Activated CD4-positive, alpha-beta T cell treated with anti-CD3 and anti-CD28 coated beads, Interleukin-2, Interleukin-4, amounts not matched to agents 100 ng/mL and 50 ng/mL, durations not matched to agents 16 hours and 8 hours (primary cell): Measurements from ENCODE around the gene STON2.
"Not testable (repeated sequence)": the region's sequence is repeated elsewhere in the genome, so short reads cannot be mapped to it uniquely, and the experiment has no call there.

ENCODE experiments used
- DNase-seq: peaks from one replicate; pipeline ENCODE4 v3.0.0-alpha.2; 2020; ENCODE audit warnings: low spot score

STON2 gene

GRCh38 chr14:81268016-81268416 is 132.1 kb downstream of the STON2 start:
- peak; percentile 8 for DNase-seq

DNA sequence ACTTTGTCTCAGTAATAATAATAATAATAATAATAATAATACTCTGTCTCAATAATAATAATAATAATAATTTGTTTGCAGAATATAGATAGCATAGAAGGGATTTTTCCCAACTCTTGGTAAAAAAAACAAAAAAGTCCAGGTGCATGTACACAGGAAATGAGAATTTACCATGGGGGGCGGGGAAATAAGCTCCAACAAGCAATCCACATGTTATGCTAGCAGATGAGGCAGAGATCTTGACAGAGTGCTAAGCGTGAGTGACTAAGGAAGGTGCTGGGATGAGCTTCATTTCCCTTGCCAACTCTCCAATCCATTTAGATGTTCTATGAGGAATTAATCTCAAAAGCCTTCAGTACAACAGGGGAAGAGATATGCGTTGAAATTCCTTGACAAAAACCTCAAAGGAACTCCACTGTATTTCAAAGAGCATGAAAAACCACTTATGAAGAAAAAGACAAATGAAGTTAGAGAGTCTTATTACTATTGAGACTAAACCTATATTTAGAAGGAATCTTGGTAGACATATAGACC is 134.4 kb downstream of the STON2 start:
- no peak for DNase-seq

GRCh38 chr14:81264671-81265070 is 135.5 kb downstream of the STON2 start:
- no peak for DNase-seq

GRCh38 chr14:81263777-81264410 is 136.2 kb downstream of the STON2 start:
- DNase-seq = no peak

DNA sequence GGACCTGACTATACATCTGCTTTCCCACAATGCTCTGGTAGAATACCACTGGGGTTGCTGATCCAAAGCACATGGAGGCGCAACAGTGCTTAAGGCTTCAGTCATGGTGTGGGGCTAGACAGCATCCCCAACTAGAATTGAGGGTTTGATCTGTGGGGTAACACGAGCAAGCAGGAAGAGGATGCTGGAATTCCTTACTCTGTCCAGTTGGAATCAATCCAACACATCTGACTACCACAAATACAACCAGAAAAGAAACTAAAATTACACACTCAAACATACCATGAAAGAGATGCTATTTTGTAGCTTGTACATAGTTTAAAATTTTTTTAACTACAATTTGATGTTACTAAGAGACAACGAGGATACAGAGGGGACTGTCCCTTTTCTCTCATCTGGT is 138.9 kb downstream of the STON2 start:
- DNase-seq = no peak

DNA sequence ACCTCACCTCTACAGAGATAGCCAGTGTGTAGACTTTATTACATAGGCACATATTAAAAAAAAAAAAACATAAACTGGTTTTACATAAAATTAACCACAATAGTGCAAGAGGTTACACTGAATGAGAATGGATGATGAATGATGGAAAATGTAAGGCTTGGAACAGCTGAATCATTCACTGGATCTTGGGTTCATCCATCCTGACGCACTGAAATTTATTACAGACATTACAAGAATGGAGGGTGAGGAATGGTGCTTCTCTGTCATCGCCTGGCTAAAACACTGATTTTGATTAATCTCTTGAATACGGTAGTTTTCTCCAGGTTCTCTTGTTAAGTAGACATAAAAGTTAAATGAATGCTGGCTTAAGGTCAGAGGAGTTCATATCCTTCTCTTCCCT is 139.4 kb downstream of the STON2 start:
- no peak for DNase-seq

DNA sequence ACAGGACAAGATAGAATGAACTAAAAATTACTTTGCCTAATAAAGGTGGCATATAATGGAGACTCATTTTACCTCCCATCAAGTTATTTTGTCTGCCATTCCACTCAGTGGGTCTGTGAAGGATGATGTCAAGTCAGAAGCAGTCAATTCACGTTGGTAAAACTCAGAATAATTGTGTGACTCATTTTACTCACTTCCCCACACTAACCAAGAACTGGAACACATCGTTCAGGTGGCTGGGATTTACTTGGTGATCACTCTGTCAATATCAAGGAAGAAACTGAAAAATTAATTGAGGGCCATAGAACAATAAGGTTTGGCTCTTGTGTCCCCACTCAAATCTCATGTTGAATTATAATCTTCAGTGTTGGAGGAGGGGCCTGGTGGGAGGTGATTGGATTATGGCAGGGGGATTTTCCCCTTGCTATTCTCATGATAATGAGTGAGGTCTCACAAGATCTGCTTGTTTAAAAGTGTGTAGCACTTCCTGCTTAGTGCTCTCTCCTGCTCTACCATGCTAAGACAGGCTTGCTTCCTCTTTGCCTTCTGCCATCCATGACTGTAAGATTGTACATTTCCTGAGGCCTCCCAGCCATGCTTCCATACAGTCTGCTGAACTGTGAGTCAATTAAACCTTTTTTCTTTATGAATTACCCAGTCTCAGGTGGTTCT is 143.7 kb downstream of the STON2 start:
- DNase-seq = no peak

DNA sequence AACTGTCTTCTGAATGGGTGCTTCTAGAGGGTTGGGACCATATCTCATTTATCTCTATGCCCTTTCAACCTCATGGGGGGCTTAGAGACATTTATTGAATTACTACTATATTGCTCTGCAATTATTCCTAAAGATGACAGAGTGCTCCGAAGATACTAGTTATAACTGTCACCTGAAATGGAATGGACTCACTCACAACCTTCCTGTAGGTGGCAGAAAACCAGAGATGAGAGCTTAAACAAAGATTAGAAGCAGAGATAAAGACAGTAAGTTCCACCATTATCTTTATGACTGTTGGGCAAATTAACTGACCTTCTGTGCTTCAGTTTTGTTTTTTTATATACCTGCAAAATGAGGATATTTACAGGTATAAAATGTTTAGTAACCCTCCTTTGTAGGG is 147.8 kb downstream of the STON2 start:
- no peak for DNase-seq

GRCh38 chr14:81247271-81247766 is 152.8 kb downstream of the STON2 start:
- no peak for DNase-seq

GRCh38 chr14:81246461-81247270 is 153.5 kb downstream of the STON2 start:
- DNase-seq = peak; percentile 6

DNA sequence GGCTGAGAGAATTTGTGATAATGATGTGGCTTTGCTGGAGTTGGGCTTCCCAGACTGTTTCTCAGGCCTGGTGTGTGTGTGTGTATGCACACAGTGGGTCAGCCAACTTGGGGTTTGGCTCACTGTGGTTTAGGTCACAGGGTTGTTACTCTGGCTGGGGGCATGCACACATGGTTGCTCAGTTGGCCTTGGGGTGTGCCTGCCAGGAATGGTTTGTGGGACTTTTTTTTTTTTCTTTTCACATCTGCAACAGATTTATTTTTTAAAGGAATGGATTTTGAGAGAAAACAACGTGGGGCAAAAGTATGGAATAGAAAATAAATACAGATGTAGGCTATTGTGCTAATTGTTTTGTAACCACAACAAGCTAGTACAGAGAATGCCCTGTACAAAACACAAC is 154.4 kb downstream of the STON2 start:
- no peak for DNase-seq

DNA sequence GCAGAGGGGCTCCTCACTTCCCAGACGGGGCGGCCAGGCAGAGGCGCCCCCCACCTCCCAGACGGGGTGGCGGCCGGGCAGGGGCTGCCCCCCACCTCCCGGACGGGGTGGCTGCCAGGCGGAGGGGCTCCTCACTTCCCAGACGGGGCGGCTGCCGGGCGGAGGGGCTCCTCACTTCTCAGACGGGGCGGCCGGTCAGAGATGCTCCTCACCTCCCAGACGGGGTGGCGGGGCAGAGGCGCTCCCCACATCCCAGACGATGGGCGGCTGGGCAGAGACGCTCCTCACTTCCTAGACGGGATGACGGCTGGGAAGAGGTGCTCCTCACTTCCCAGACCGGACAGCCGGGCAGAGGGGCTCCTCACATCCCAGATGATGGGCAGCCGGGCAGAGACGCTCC is 155.7 kb downstream of the STON2 start:
- DNase-seq = not testable (repeated sequence)

DNA sequence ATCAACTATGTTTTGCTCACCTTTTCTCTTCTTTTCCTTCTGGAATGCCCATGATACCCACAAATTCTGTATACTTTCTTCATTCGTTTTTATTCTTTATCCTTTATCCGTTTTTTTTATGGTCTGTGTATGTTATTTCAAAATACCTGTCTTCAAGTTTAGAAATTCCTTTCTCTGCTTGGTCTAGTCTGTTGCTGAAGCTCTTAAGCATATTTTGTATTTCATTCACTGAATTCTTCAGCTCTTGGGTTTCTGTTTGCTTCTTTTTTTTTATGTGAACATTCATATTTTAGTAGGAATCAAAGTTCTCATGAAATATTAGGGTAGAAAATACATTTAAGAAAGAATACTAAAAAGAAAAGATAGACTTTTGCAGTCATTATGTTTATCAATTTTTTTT is 156.6 kb downstream of the STON2 start:
- no peak for DNase-seq

DNA sequence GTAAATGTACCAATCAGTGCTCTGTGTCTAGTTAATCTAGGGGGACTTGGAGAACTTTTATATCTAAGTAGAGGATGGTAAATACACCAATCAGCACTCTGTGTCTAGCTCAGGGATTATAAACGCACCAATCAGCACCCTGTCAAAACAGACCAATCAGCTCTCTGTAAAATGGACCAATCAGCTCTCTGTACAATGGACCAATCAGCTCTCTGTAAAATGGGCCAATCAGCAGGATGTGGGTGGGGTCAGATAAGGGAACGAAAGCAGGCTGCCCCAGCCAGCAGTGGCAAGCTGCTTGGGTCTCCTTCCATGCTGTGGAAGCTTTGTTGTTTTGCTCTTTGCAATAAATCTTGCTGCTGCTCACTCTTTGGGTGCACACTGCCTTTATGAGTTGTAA is 163.3 kb downstream of the STON2 start:
- not testable (repeated sequence) for DNase-seq

- DNase-seq = no peak
These were observed 164.0 kb downstream of the STON2 start for GRCh38 chr14:81236138-81236537.

- no peak for DNase-seq
These were observed 165.0 kb downstream of the STON2 start for GRCh38 chr14:81235096-81235495.

DNA sequence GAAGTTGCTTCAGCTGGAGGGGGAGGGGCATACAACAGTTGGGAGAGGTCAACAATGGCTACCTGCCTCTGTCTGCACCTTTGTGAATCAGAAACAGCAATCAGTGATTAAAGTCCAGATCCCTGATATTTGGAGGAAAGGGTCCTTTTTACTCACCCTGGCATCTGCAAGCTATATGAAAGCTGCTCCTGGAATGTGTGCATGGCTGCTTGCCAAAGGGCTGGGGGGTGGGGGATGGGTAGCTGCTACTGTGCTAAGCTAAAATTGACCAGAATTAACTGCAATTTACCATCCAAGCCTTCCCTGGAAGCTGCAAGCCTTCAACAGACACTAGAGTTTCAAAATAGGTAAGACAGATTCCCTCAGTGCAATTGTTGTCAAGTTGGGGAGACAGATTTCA is 165.8 kb downstream of the STON2 start:
- no peak for DNase-seq

DNA sequence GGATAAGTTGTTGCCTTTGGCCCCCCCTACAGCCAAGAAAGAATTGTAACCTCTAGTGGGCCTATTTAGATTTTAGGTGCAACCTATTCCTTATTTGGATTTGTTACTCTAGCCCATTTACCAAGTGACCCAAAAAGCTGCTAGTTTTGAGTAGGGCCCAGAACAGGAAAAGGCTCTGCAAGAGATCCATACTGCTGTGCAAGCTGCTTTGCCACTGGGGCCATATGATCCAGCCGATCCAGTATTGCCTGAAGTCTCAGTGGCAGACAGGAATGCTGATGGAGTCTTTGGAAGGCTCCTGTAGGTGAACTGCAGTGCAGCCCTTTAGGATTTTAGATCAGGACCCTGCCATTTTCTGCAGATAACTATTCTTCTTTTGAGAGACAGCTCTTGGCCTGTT is 166.5 kb downstream of the STON2 start:
- DNase-seq = no peak

- DNase-seq = no peak
These were observed 168.6 kb downstream of the STON2 start for GRCh38 chr14:81231540-81231939.

- no peak for DNase-seq
These were observed 175.9 kb downstream of the STON2 start for GRCh38 chr14:81224222-81224621.

- not testable (repeated sequence) for DNase-seq
These were observed 176.3 kb downstream of the STON2 start for GRCh38 chr14:81223788-81224187.

DNA sequence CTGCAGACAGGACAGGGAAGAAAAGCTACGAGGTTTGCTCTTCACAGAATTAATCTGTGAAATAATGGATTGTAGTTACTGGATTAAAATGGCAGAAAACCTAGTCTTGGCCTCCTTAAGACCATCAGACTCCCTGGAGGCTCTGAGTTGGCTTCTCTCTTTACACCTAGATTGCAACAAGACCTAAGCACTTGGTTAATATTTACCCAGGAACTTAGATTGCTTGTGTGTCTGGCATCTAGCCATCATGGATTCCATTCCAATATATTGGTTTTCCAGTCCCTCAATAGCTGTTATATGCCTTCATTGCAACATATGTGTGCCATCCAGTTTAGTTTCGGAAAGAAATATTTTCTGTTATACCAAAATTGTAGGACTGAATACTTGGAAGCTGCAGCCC is 177.4 kb downstream of the STON2 start:
- DNase-seq = no peak

GRCh38 chr14:81222126-81222525 is 178.0 kb downstream of the STON2 start:
- no peak for DNase-seq
